Measurements from ENCODE around the gene TMEM47.

The TMEM47 gene

DNA sequence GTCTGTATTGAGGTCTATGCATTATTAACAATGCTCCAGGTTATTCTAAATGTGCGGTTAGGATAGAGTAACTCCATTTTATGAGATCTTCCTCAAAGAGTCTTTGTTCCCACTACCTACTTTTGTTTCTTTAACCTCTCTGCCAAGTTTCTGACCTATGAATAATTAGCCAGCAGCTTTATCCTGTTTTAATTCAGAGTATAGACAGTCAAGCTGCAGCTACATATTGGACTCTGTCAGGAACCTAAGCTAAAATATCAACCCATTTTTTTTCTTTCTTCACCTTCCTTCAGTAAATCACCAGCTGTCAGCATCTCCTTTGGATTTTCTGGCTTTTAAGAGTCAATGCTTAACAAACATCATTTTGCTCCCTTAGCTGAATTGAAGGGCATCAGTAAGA is 72.3 kb downstream of the TMEM47 start:
- TF ChIP-seq, protein P1, sequence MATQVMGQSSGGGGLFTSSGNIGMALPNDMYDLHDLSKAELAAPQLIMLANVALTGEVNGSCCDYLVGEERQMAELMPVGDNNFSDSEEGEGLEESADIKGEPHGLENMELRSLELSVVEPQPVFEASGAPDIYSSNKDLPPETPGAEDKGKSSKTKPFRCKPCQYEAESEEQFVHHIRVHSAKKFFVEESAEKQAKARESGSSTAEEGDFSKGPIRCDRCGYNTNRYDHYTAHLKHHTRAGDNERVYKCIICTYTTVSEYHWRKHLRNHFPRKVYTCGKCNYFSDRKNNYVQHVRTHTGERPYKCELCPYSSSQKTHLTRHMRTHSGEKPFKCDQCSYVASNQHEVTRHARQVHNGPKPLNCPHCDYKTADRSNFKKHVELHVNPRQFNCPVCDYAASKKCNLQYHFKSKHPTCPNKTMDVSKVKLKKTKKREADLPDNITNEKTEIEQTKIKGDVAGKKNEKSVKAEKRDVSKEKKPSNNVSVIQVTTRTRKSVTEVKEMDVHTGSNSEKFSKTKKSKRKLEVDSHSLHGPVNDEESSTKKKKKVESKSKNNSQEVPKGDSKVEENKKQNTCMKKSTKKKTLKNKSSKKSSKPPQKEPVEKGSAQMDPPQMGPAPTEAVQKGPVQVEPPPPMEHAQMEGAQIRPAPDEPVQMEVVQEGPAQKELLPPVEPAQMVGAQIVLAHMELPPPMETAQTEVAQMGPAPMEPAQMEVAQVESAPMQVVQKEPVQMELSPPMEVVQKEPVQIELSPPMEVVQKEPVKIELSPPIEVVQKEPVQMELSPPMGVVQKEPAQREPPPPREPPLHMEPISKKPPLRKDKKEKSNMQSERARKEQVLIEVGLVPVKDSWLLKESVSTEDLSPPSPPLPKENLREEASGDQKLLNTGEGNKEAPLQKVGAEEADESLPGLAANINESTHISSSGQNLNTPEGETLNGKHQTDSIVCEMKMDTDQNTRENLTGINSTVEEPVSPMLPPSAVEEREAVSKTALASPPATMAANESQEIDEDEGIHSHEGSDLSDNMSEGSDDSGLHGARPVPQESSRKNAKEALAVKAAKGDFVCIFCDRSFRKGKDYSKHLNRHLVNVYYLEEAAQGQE (IDR thresholded peaks at IDR 0.05; ENCODE audit: insufficient replicate concordance, low read depth), result no peak
- TF ChIP-seq GABPA (IDR thresholded peaks at IDR 0.05; ENCODE audit: low read depth) (no peak), POLR2AphosphoS5 (IDR thresholded peaks at IDR 0.05; ENCODE audit: low read depth) (no peak), CTCF (IDR thresholded peaks at IDR 0.05; ENCODE audit: insufficient read depth, low read length) (no peak), SPI1 (IDR thresholded peaks at IDR 0.05; ENCODE audit: borderline replicate concordance, low read depth) (no peak)
- H3K27ac ChIP-seq (replicated peaks), result no peak overlapping the region
- H3K27me3 ChIP-seq (ENCODE audit: insufficient read depth, poor library complexity, severe bottlenecking), result no peaks in the 10 kb centered on the region
- DNase-seq (ENCODE audit: low read depth in 1 of 2, low spot score in 1 of 2), result no peak
- no peak overlapping the region for H3K4me3 ChIP-seq (replicated peaks; ENCODE audit: insufficient read depth, low read length)

DNA sequence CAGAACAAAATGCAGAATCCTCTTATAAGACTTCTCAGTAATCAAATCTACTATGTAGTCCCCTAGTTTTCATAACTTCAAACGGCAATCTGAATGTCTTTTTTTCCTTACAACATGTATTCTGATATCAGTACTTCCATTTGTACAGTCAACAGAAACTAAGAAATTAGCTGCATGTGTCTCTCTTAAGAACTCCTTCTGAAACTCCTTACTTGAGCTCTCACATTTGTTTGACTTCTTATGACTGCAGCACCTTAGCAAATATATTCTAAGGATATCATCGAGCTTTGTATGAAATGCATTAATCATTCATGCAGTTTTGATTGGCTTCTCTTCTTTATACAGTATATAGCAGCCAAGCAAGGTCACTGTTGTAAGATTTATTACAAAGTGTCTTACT is 77.0 kb downstream of the TMEM47 start:
- TF ChIP-seq GABPA (IDR thresholded peaks at IDR 0.05; ENCODE audit: low read depth) (no peak), CTCF (IDR thresholded peaks at IDR 0.05; ENCODE audit: insufficient read depth, low read length) (no peak), SPI1 (IDR thresholded peaks at IDR 0.05; ENCODE audit: borderline replicate concordance, low read depth) (no peak), POLR2AphosphoS5 (IDR thresholded peaks at IDR 0.05; ENCODE audit: low read depth) (no peak)
- TF ChIP-seq, protein P1 (IDR thresholded peaks at IDR 0.05; ENCODE audit: insufficient replicate concordance, low read depth), result no peak
- Histone ChIP-seq H3K27me3 (ENCODE audit: insufficient read depth, poor library complexity, severe bottlenecking) (no peaks in the 10 kb centered on the region), H3K4me3 (replicated peaks; ENCODE audit: insufficient read depth, low read length) (no peak overlapping the region), H3K27ac (replicated peaks) (no peak overlapping the region)
- no peak for DNase-seq (ENCODE audit: low read depth in 1 of 2, low spot score in 1 of 2)

GRCh38 chrX:34578237-34578636 is 78.8 kb downstream of the TMEM47 start:
- no peak overlapping the region for H3K27ac ChIP-seq (replicated peaks)
- H3K27me3 ChIP-seq (ENCODE audit: insufficient read depth, poor library complexity, severe bottlenecking), result no peaks in the 10 kb centered on the region
- no peak for DNase-seq (ENCODE audit: low read depth in 1 of 2, low spot score in 1 of 2)
- no peak overlapping the region for H3K4me3 ChIP-seq (replicated peaks; ENCODE audit: insufficient read depth, low read length)
- TF ChIP-seq SPI1 (IDR thresholded peaks at IDR 0.05; ENCODE audit: borderline replicate concordance, low read depth) (no peak), GABPA (IDR thresholded peaks at IDR 0.05; ENCODE audit: low read depth) (no peak), CTCF (IDR thresholded peaks at IDR 0.05; ENCODE audit: insufficient read depth, low read length) (no peak), POLR2AphosphoS5 (IDR thresholded peaks at IDR 0.05; ENCODE audit: low read depth) (no peak)
- TF ChIP-seq, protein P1 (IDR thresholded peaks at IDR 0.05; ENCODE audit: insufficient replicate concordance, low read depth), result no peak

Measured in HL-60 (cell line).